Memory B cell (primary cell): Measurements from ENCODE around the gene BHLHE23.

Experiments used
- ATAC-seq: fragments of 150-1000 bp; cut with Tn5 transposase; 2 replicates; pipeline ENCODE4 v1.10.0; 2021; ENCODE audit warnings: low read depth, mild to moderate bottlenecking, moderate library complexity
- DNase-seq, 2 donors: peaks; one replicate each; pipeline ENCODE4 v3.0.0; 2022; ENCODE audit warnings: low spot score in 2 of 2
- H3K27ac Mint-ChIP-seq: one replicate; pipeline ENCODE4 v1.8.0; 2022; ENCODE audit warnings: mild to moderate bottlenecking, moderate library complexity, mixed read lengths
- H3K27me3 Mint-ChIP-seq: one replicate; pipeline ENCODE4 v1.8.0; 2022; ENCODE audit warnings: mixed read lengths
- H3K36me3 Mint-ChIP-seq: one replicate; pipeline ENCODE4 v1.8.0; 2022; ENCODE audit warnings: mild to moderate bottlenecking, mixed read lengths
- H3K4me1 Mint-ChIP-seq: one replicate; pipeline ENCODE4 v1.8.0; 2022; ENCODE audit warnings: mixed read lengths
- H3K4me3 Mint-ChIP-seq: one replicate; pipeline ENCODE4 v1.8.0; 2022; ENCODE audit warnings: mild to moderate bottlenecking, moderate library complexity, mixed read lengths
- H3K9me3 Mint-ChIP-seq: one replicate; pipeline ENCODE4 v1.8.0; 2022; ENCODE audit warnings: mixed read lengths

Gene BHLHE23

GRCh38 chr20:63015147-63015661 is 8.4 kb upstream of the BHLHE23 start:
- no peak overlapping the region for H3K27ac Mint-ChIP-seq

GRCh38 chr20:63014710-63015109 is 7.9 kb upstream of the BHLHE23 start:
- peaks cover 5% of the 10 kb centered on the region for H3K36me3 Mint-ChIP-seq
- ATAC-seq (no peak), DNase-seq (no peak)
- H3K27me3 Mint-ChIP-seq: peaks cover 40% of the 10 kb centered on the region
- peaks cover 8% of the 10 kb centered on the region for H3K4me1 Mint-ChIP-seq
- no peak overlapping the region for H3K27ac Mint-ChIP-seq
- H3K4me3 Mint-ChIP-seq: no peak overlapping the region
- H3K9me3 Mint-ChIP-seq: peaks cover 12% of the 10 kb centered on the region

More at GRCh38 chr20:63015147-63015661, 8.4 kb upstream of the BHLHE23 start:
- ATAC-seq (no peak), DNase-seq (no peak)
- Mint-ChIP-seq H3K27me3 (peaks cover 41% of the 10 kb centered on the region), H3K4me1 (peaks cover 3% of the 10 kb centered on the region), H3K4me3 (no peak overlapping the region), H3K9me3 (peaks cover 12% of the 10 kb centered on the region), H3K36me3 (peaks cover 5% of the 10 kb centered on the region)

- peaks cover 5% of the 10 kb centered on the region for H3K36me3 Mint-ChIP-seq
- peaks cover 9% of the 10 kb centered on the region for H3K4me1 Mint-ChIP-seq
- ATAC-seq: no peak
- H3K4me3 Mint-ChIP-seq: no peak overlapping the region
- no peak overlapping the region for H3K27ac Mint-ChIP-seq
- H3K27me3 Mint-ChIP-seq: peaks cover 36% of the 10 kb centered on the region
- DNase-seq: no peak
- peaks cover 12% of the 10 kb centered on the region for H3K9me3 Mint-ChIP-seq
Observed at GRCh38 chr20:63014287-63014686, 7.5 kb upstream of the BHLHE23 start.

GRCh38 chr20:63013207-63013606 is 6.4 kb upstream of the BHLHE23 start:
- peaks cover 12% of the 10 kb centered on the region for H3K4me1 Mint-ChIP-seq
- DNase-seq: no peak
- peaks cover 40% of the 10 kb centered on the region for H3K27me3 Mint-ChIP-seq
- no peak overlapping the region for H3K4me3 Mint-ChIP-seq
- no peak for ATAC-seq
- H3K27ac Mint-ChIP-seq: no peak overlapping the region
- peaks cover 5% of the 10 kb centered on the region for H3K36me3 Mint-ChIP-seq
- peaks cover 12% of the 10 kb centered on the region for H3K9me3 Mint-ChIP-seq

DNA sequence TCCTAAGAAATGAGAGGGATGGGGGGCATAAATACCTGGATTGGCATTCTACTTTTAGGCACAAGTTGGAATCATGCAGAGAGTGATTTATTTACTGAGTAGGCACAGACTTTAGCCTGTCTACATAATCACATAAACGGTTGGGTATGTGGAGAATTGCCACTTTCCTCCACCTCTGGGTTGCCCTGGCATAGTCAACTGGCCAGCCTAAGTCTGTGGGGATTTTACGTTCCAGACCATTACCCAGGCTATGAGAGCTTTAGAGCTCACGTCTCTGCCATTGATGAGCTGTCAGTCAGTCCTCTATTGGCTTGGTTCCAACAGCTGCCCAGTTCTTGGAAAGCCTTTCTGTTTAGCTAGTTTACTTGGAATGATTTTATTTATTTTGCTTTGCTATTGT is 5.0 kb upstream of the BHLHE23 start:
- DNase-seq (no peak), ATAC-seq (no peak)
- Mint-ChIP-seq H3K4me1 (peaks cover 12% of the 10 kb centered on the region), H3K36me3 (peaks cover 5% of the 10 kb centered on the region), H3K27me3 (peaks cover 44% of the 10 kb centered on the region), H3K4me3 (no peak overlapping the region), H3K27ac (no peak overlapping the region), H3K9me3 (peaks cover 12% of the 10 kb centered on the region)

DNA sequence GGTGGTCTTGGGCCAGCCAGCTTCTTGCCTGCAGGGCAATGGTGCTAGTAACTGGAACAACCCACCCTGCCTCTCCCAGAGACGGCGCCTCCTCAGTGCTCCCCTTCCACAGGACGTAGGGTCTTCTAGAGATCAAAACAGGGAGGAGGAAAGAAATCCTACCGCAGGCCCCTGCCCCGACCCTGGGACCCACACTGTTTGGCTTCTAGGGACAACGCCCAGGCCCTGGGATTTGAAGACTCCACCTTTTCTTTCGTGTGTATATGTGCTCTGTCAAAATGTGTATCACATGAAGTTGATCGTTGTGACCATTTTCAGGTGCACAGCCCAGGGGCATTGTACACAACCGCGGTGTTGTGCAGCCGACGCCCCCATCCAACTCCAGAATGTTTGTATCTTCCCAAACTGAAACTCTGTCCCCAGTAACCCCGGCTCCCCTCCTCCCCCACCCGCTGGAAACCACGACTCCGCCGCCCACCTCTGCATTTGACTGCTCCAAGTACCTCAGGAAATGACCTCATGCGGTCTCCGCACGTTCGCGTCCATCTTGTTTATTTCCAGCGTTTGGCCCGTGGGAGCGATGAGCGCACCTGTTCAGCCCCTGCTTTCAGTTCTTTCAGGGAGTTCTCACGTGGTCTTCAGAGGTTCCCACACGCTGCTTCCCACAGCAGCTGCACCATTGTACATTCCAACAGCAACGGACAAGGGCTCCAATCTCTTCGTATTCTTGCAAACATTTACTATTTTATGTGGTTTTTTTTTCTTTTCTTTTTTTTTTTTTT is 3.4 kb upstream of the BHLHE23 start:
- Mint-ChIP-seq H3K27ac (peak overlapping the region; percentile 64), H3K4me3 (peak overlapping the region; percentile 79), H3K36me3 (peaks cover 5% of the 10 kb centered on the region), H3K9me3 (peaks cover 12% of the 10 kb centered on the region), H3K4me1 (peaks cover 12% of the 10 kb centered on the region), H3K27me3 (peaks cover 34% of the 10 kb centered on the region)
- ATAC-seq (peak; percentile 63), DNase-seq (peak; percentile 33 to 34)

DNA sequence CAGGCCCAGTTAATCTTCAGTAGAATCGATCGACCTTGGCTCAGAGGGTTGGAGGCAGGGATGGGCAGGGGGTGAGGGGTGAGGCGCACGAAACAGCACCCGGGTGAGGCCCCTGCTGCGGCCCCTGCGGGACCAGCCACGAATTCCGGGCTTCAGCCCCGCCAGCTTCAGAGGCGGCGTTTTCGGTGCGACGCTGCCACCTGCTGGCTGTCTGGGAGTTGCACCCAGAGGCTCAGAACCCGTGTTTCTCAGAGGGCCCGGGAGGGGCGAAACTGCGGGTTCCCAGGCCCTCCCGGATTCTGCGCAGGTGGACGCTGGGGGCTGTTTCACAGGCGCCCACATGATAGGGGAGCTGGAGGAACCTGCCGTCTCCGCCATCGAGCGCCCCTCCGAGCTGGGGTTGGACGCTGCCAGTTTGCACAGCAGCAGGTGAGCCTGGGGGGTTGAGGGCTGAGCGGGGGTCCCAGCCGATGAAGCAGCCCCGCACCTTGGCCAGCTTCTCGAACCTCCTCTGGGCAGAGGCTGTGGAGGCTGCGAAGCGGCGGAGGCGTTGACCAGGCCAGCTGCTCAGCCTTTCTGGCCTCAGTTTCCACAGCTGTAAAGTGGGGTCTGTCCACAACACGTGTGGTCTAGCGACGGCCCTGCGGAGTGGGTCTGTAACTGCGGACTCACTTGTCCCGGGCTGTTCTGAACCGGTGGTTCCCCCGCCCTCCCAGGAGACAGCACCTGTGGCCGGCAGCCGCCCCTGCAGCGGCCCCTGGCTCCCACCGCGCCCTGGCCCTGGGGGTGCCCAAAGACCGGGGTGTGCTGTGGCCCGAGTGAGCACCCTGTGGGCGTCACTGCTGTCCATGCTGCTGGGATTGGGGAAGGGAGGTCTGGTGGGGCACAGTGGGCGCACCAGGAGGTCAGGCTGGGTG is 2.5 kb upstream of the BHLHE23 start:
- peaks cover 29% of the 10 kb centered on the region for H3K27me3 Mint-ChIP-seq

DNA sequence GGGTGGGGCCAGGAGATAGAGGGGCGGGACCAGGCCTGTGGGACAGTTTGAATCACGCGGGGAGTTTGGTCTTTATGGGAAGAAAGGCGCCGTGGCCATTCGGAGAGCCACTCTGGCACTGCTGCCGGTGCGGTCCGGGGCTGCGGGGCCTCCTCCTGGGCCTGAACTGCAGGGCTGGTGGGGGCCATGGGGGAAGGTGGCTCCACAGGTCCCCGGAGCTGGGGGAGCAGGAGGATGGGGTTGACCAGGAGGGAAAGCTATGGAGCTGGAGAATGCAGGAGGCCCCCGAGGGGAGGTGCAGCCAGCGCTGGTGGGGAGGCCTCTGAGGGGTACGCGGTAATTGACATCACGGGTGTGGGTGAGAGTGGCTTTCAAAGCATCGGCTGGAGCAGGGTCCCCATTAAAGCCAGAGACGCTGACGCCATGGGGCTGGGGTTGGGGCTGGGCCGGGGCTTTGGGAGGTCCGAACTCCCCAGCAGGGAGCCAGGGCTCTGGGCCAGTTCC is 1.8 kb upstream of the BHLHE23 start:
- ATAC-seq: no peak
- peak overlapping the region; percentile 62 for H3K27ac Mint-ChIP-seq
- peaks cover 2% of the 10 kb centered on the region for H3K36me3 Mint-ChIP-seq
- peaks cover 14% of the 10 kb centered on the region for H3K4me1 Mint-ChIP-seq
- peaks cover 28% of the 10 kb centered on the region for H3K27me3 Mint-ChIP-seq
- DNase-seq: no peak
- H3K4me3 Mint-ChIP-seq: peak overlapping the region; percentile 29
- peaks cover 6% of the 10 kb centered on the region for H3K9me3 Mint-ChIP-seq

More for the DNA sequence above, 2.5 kb upstream of the BHLHE23 start:
- peaks cover 2% of the 10 kb centered on the region for H3K36me3 Mint-ChIP-seq
- H3K4me1 Mint-ChIP-seq: peaks cover 14% of the 10 kb centered on the region
- peak overlapping the region; percentile 64 for H3K27ac Mint-ChIP-seq
- peaks cover 10% of the 10 kb centered on the region for H3K9me3 Mint-ChIP-seq
- ATAC-seq (peak; percentile 78), DNase-seq (peak; percentile 88 to 94)
- peak overlapping the region; percentile 54 for H3K4me3 Mint-ChIP-seq

- Mint-ChIP-seq H3K4me3 (peak overlapping the region; percentile 24), H3K9me3 (no peaks in the 10 kb centered on the region), H3K27ac (peak overlapping the region; percentile 62), H3K27me3 (peaks cover 27% of the 10 kb centered on the region), H3K36me3 (no peaks in the 10 kb centered on the region), H3K4me1 (peaks cover 14% of the 10 kb centered on the region)
- DNase-seq: peak in 1 of 2 donors; percentile 31
- no peak for ATAC-seq
Observed at GRCh38 chr20:63007646-63008488, 1.1 kb upstream of the BHLHE23 start.

DNA sequence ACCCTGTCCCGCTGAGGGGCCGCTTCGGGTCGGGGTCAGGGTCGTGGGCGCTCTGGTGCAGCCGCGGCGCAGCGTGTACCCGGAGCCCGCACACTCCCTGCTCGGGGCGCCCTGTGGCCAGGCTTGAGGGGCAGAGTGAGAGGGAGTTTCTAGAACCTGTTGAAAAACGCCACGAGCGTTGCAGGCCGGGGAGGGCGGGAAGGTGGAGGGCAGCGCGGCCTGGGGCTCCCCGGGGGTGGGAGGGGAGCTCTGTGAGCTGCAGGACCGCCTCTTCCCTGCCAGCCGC is 539 bp upstream of the BHLHE23 start:
- no peak for ATAC-seq
- H3K4me1 Mint-ChIP-seq: peaks cover 14% of the 10 kb centered on the region
- DNase-seq: no peak
- H3K36me3 Mint-ChIP-seq: no peaks in the 10 kb centered on the region
- peaks cover 29% of the 10 kb centered on the region for H3K27me3 Mint-ChIP-seq
- H3K4me3 Mint-ChIP-seq: no peak overlapping the region
- H3K9me3 Mint-ChIP-seq: no peaks in the 10 kb centered on the region
- no peak overlapping the region for H3K27ac Mint-ChIP-seq

- DNase-seq (peak in 1 of 2 donors; percentile 37), ATAC-seq (no peak)
- no peak overlapping the region for H3K4me3 Mint-ChIP-seq
- H3K36me3 Mint-ChIP-seq: no peaks in the 10 kb centered on the region
- peaks cover 14% of the 10 kb centered on the region for H3K4me1 Mint-ChIP-seq
- H3K27me3 Mint-ChIP-seq: peaks cover 28% of the 10 kb centered on the region
- no peaks in the 10 kb centered on the region for H3K9me3 Mint-ChIP-seq
- H3K27ac Mint-ChIP-seq: peak overlapping the region; percentile 69
Observed at GRCh38 chr20:63005862-63006539, 763 bp downstream of the BHLHE23 start.

DNA sequence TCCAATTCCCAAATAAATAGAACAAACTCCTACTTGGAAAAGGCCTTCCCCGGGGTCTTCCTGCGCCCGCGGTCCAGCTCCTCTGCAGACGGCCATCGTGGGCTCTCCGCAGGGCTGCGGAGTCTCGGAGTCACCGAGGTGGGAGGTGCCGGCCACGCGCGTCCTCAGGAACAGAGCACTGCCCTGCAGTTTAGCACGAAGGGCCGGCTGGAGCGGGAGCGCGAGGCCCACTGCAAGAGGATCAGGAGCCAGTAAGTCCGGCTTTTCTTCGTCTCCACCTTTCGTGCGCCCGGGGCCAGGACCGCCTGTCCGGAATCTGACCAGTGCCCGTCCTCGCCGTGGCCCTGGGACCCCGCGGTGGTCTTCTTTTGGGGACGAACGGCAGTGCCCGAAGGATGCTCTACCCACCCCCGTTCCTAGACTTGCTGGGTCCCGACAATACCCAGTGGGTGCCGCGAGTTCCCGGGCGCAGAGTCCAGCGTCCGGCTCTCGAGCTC is 1.4 kb downstream of the BHLHE23 start:
- Mint-ChIP-seq H3K4me1 (peaks cover 13% of the 10 kb centered on the region), H3K36me3 (no peaks in the 10 kb centered on the region), H3K4me3 (no peak overlapping the region), H3K27ac (peak overlapping the region; percentile 69), H3K27me3 (peaks cover 26% of the 10 kb centered on the region), H3K9me3 (no peaks in the 10 kb centered on the region)
- ATAC-seq (no peak), DNase-seq (no peak)
